GM12878 (cell line): Measurements from ENCODE around the gene OSGEP. TPM values are rescaled to one million over a fixed set of nuclear protein-coding genes. Genes with fewer than 3 reads are reported as not detected.

ENCODE experiments used
- BCL11A ChIP-seq: IDR thresholded peaks from 2 replicates; pipeline ENCODE4 v1.6.1; 2011; ENCODE audit warnings: low read depth, low read length
- CBX5 ChIP-seq: sonication (generic); IDR thresholded peaks from 2 replicates; pipeline ENCODE4 v1.6.1; 2016; ENCODE audit warnings: low read depth, moderate library complexity, mild to moderate bottlenecking, inconsistent platforms
- DPF2 ChIP-seq: fragments of 450-650 bp; IDR thresholded peaks from 2 replicates; pipeline ENCODE4 v1.6.1; 2017; ENCODE audit warnings: mild to moderate bottlenecking
- FOXM1 ChIP-seq: IDR thresholded peaks from 2 replicates; pipeline ENCODE4 v1.6.1; 2012; ENCODE audit warnings: low read depth, mild to moderate bottlenecking, inconsistent platforms, low read length, moderate library complexity
- IRF4 ChIP-seq: IDR thresholded peaks from 2 replicates; pipeline ENCODE4 v1.6.1; 2011; ENCODE audit warnings: low read depth, low read length
- JUND ChIP-seq: IDR thresholded peaks from 2 replicates; pipeline ENCODE4 v1.6.1; 2012; ENCODE audit warnings: low read depth, mild to moderate bottlenecking, low read length, improper control_type of control experiment, moderate library complexity
- KLF5 ChIP-seq: fragments of 450-650 bp; IDR thresholded peaks from 2 replicates; pipeline ENCODE4 v1.6.1; 2014; ENCODE audit warnings: mild to moderate bottlenecking; ENCODE audit not compliant: partially characterized antibody
- MYC ChIP-seq: IDR thresholded peaks from 2 replicates; pipeline ENCODE4 v1.6.1; 2011; ENCODE audit warnings: mild to moderate bottlenecking, low read length, moderate library complexity, inconsistent platforms; ENCODE audit not compliant: insufficient read depth, insufficient replicate concordance, insufficient read length, severe bottlenecking
- RAD21 ChIP-seq: IDR thresholded peaks from 2 replicates; pipeline ENCODE4 v1.6.1; 2011; ENCODE audit warnings: mild to moderate bottlenecking, low read depth, low read length, moderate library complexity; ENCODE audit not compliant: insufficient read depth
- RAD51 ChIP-seq: fragments of 450-650 bp; IDR thresholded peaks from 2 replicates; pipeline ENCODE4 v1.6.1; 2016; ENCODE audit warnings: moderate library complexity, mild to moderate bottlenecking, inconsistent platforms
- RB1 ChIP-seq: fragments of 450-650 bp; formaldehyde crosslinking; IDR thresholded peaks from 2 replicates; pipeline ENCODE4 v1.6.1; 2017; ENCODE audit warnings: mild to moderate bottlenecking, borderline replicate concordance
- RCOR1 ChIP-seq: conservative IDR thresholded peaks from 2 replicates; pipeline ENCODE4 v1.6.1; 2012; ENCODE audit warnings: low read depth, low read length, improper control_type of control experiment
- SMAD5 ChIP-seq: IDR thresholded peaks from 2 replicates; pipeline ENCODE4 v1.6.1; 2016; ENCODE audit warnings: antibody characterized with exemption, low read depth
- TCF12 ChIP-seq: IDR thresholded peaks from 2 replicates; pipeline ENCODE4 v1.6.1; 2011; ENCODE audit warnings: low read depth, mild to moderate bottlenecking, low read length
- ZBTB40 ChIP-seq: fragments of 450-650 bp; IDR thresholded peaks from 2 replicates; pipeline ENCODE4 v1.6.1; 2016; ENCODE audit warnings: mild to moderate bottlenecking, moderate library complexity, borderline replicate concordance
- ZNF274 ChIP-seq: IDR thresholded peaks from one replicate; pipeline ENCODE4 v1.8.0; 2011; ENCODE audit not compliant: insufficient read length, insufficient read depth
- ZNF622 ChIP-seq: fragments of 450-650 bp; IDR thresholded peaks from 2 replicates; pipeline ENCODE4 v1.6.1; 2017; ENCODE audit warnings: mild to moderate bottlenecking, inconsistent platforms
- polyA plus RNA-seq, 11 experiments: library from polyadenylated mRNA; depleted of rRNA in 4 of 11; unstranded in 6 of 11; stranded (reverse) in 5 of 11; fragments of >200 nt; fragmentation: Nextera tagmentation in 4 of 11; fragmentation: Illumina TruSeq in 1 of 11; extraction: Ambion mirVana in 4 of 11; extraction: Trizol in 1 of 11; gene quantifications; 1 replicate in 1 of 11; 2 replicates in 10 of 11; pipeline versions ENCODE4 v1.2.1 to v1.2.3, GENCODE V29; 2011 to 2016; ENCODE audit warnings: inconsistent platforms in 2 of 11, missing spikeins in 2 of 11, low read depth in 1 of 11
- total RNA-seq, 4 experiments: library from RNA; depleted of rRNA in 3 of 4; stranded (reverse); fragments of >200 nt in 3 of 4; fragmentation: Illumina TruSeq in 1 of 4; extraction: Trizol in 1 of 4; gene quantifications; 2 replicates each; pipeline versions ENCODE4 v1.2.1 to v1.2.3, GENCODE V29; 2013 to 2021

The OSGEP gene
- total and polyA plus RNA-seq, 10 of the 15 experiments (the other 5 are each of a cell fraction or from before 2014, with no cell fraction given), result 47.8 to 88.9 (median 52.8) TPM

GRCh38 chr14:20454516-20455354 lies at the start of gene OSGEP, which contains the start of gene APEX1 (continued):
- TF ChIP-seq JUND, result 0 out of 2 replicates have a peak, but pooled peaks have one; percentile 21
- peak; percentile 100 for TF ChIP-seq RAD51
- TF ChIP-seq KLF5, result peak; percentile 53
- no peak for TF ChIP-seq ZNF622
- peak; percentile 75; the same call in 1 of the 2 replicates for TF ChIP-seq ZBTB40
- TF ChIP-seq BCL11A, result 0 out of 2 replicates have a peak, but pooled peaks have one; percentile 11
- 0 out of 2 replicates have a peak, but pooled peaks have one; percentile 48 for TF ChIP-seq TCF12
- no peak; the same call in none of the 2 replicates for TF ChIP-seq DPF2
- peak; percentile 19; the same call in 1 of the 2 replicates for TF ChIP-seq CBX5
- no peak for TF ChIP-seq RAD21
- TF ChIP-seq SMAD5, result peak; percentile 97
- TF ChIP-seq RB1, result 0 out of 2 replicates have a peak, but pooled peaks have one; percentile 41
- TF ChIP-seq MYC, result peak; percentile 78
- no peak for TF ChIP-seq FOXM1
- no peak; the same call in none of the 2 replicates for TF ChIP-seq IRF4
- no peak for TF ChIP-seq ZNF274
- no peak for TF ChIP-seq RCOR1
